ENCODE measurements around the gene SLC19A1.

The SLC19A1 gene

GRCh38 chr21:45469273-45470086, 72.8 kb downstream of the SLC19A1 start:
- Histone ChIP-seq H3K9me3 (no peaks in the 10 kb centered on the region), H3K36me3 (peaks cover 14 to 19% (median 17%) of the 10 kb centered on the region in 3 donors), H3K27me3 (no peaks in the 10 kb centered on the region), H3K4me3 (no peak overlapping the region), H3K4me1 (peaks cover 0 to 82% (median 47%) of the 10 kb centered on the region in 4 donors), H3K27ac (peak overlapping the region; percentile 87 to 90)
- intact Hi-C loops (cut with DNase I; ENCODE audit: low total_unique reads) = no loop called here
- no peak for TF ChIP-seq CTCF (IDR thresholded peaks at IDR 0.05)
- no peak for DNase-seq

DNA sequence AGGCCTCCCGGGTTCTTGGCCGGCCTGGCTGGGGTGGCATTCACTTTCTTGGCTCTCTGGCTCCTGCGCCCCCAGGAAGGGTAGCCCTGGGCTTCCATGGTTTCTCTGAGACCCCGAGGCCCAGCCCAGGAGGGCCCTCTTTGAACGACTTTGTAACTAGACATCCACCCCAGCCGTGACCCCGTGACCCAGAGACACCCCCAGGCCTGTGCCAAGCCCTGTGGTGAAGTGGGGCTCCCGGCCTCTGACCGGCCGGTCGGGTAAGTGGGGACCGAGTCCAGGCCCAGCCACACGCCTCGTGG, 73.3 kb downstream of the SLC19A1 start:
- intact Hi-C loops (cut with DNase I; ENCODE audit: low total_unique reads) = no loop called here
- no peak for DNase-seq
- H3K27ac ChIP-seq = peak overlapping the region; percentile 87 to 90
- H3K4me1 ChIP-seq = peaks cover 0 to 82% (median 47%) of the 10 kb centered on the region in 4 donors
- no peak overlapping the region for H3K4me3 ChIP-seq
- H3K27me3 ChIP-seq = no peaks in the 10 kb centered on the region
- TF ChIP-seq CTCF (IDR thresholded peaks at IDR 0.05) = no peak
- H3K9me3 ChIP-seq = no peaks in the 10 kb centered on the region
- H3K36me3 ChIP-seq = peaks cover 13 to 18% (median 16%) of the 10 kb centered on the region in 3 donors

DNA sequence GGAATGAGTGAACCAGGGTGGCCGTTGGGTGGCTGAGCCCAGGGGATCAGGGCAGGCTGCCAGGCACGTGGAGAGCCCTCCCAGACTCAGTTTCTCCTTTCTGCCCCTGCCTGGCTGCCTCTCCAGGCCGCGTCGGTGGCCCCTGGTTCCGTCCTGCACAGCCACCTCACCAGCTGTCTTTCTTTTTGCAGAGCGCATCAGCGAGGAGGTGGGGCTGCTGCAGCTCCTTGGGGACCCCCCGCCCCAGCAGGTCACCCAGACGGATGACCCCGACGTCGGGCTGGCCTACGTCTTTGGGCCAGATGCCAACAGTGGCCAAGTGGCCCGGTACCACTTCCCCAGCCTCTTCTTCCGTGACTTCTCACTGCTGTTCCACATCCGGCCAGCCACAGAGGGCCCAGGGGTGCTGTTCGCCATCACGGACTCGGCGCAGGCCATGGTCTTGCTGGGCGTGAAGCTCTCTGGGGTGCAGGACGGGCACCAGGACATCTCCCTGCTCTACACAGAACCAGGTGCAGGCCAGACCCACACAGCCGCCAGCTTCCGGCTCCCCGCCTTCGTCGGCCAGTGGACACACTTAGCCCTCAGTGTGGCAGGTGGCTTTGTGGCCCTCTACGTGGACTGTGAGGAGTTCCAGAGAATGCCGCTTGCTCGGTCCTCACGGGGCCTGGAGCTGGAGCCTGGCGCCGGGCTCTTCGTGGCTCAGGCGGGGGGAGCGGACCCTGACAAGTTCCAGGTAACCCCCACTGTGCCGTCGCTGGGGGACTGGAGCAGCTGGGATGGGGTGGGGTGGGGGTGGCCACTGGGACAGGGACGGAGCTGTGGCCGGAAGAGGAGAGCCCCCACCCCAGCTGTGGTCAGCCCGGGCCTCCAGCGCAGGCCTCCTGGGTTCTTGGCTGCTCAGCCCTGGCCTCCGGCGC, 73.9 kb downstream of the SLC19A1 start:
- TF ChIP-seq CTCF (IDR thresholded peaks at IDR 0.05) = no peak
- Histone ChIP-seq H3K4me3 (no peak overlapping the region), H3K9me3 (no peaks in the 10 kb centered on the region), H3K4me1 (peaks cover 0 to 80% (median 47%) of the 10 kb centered on the region in 4 donors), H3K27ac (peak overlapping the region; percentile 87 to 90), H3K36me3 (peaks cover 13 to 18% (median 16%) of the 10 kb centered on the region in 3 donors), H3K27me3 (no peaks in the 10 kb centered on the region)
- intact Hi-C loops (cut with DNase I; ENCODE audit: low total_unique reads) = no loop called here
- no peak for DNase-seq

DNA sequence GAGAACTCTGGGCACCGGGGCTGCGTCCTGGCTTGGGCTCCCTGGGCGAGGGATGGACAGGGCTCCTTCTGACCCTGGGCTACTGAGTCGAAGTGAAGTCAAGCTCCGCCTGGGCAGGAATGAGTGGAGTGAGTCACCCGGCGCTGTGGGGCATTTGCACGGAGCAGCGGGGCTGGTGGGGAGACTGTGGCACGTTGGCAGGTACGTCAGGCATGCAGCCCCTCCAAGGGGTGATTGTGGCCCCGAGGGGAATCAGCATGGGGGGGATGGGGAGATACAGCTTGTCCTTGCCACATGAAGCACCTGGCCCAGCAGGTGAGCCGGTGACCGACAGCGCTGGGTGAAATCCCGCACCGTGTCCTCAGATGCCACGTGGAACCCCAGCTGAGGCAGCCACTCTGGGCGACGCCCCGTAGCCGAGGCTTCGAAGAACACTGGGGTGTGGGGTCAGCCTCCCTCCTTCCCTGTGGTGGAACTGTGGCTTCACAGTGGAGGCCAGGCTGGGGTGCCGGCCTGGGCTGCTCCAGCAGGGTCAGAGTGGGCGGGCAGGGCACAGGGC, 74.9 kb downstream of the SLC19A1 start:
- no peaks in the 10 kb centered on the region for H3K27me3 ChIP-seq
- peaks cover 0 to 70% (median 39%) of the 10 kb centered on the region in 4 donors for H3K4me1 ChIP-seq
- H3K4me3 ChIP-seq = no peak overlapping the region
- intact Hi-C loops (cut with DNase I; ENCODE audit: low total_unique reads) = no loop called here
- H3K27ac ChIP-seq = peak overlapping the region; percentile 87 to 90
- no peaks in the 10 kb centered on the region for H3K9me3 ChIP-seq
- no peak for DNase-seq
- peaks cover 13 to 18% (median 16%) of the 10 kb centered on the region in 3 donors for H3K36me3 ChIP-seq
- no peak for TF ChIP-seq CTCF (IDR thresholded peaks at IDR 0.05)

- H3K9me3 ChIP-seq = no peaks in the 10 kb centered on the region
- peaks cover 0 to 63% (median 32%) of the 10 kb centered on the region in 4 donors for H3K4me1 ChIP-seq
- H3K4me3 ChIP-seq = no peak overlapping the region
- intact Hi-C loops (cut with DNase I; ENCODE audit: low total_unique reads) = no loop called here
- DNase-seq = no peak
- H3K27me3 ChIP-seq = no peaks in the 10 kb centered on the region
- TF ChIP-seq CTCF (IDR thresholded peaks at IDR 0.05) = no peak
- peak overlapping the region; percentile 87 to 90 for H3K27ac ChIP-seq
- peaks cover 16 to 19% (median 18%) of the 10 kb centered on the region in 3 donors for H3K36me3 ChIP-seq
These were observed 75.7 kb downstream of the SLC19A1 start for GRCh38 chr21:45466330-45467220.

Data from tibial artery (tissue), 4 donors.